Neuronal stem cell (in vitro differentiated cells): ENCODE data around the gene TPCN2.

Experiments
- DNase-seq: peaks from one replicate; pipeline ENCODE4 v3.0.0-alpha.2; 2013; ENCODE audit warnings: low spot score
- H2AFZ ChIP-seq: one replicate; pipeline ENCODE4 v1.6.1; 2013; ENCODE audit warnings: mild to moderate bottlenecking, low read length, inconsistent platforms
- H2AK5ac ChIP-seq: 2 replicates; pipeline ENCODE4 v1.6.1; 2013; ENCODE audit warnings: low read depth, mild to moderate bottlenecking, inconsistent platforms, low read length, moderate library complexity, mixed read lengths
- H2BK120ac ChIP-seq: 2 replicates; pipeline ENCODE4 v1.6.1; 2013; ENCODE audit warnings: low read depth, mild to moderate bottlenecking, inconsistent platforms, low read length, moderate library complexity, mixed read lengths
- H2BK12ac ChIP-seq: one replicate; pipeline ENCODE4 v1.6.1; 2013; ENCODE audit warnings: low read length, inconsistent platforms
- H2BK15ac ChIP-seq: 2 replicates; pipeline ENCODE4 v1.6.1; 2013; ENCODE audit warnings: mild to moderate bottlenecking, low read length, inconsistent platforms, mixed read lengths
- H2BK5ac ChIP-seq: one replicate; pipeline ENCODE4 v1.6.1; 2013; ENCODE audit warnings: inconsistent platforms, mild to moderate bottlenecking, low read length, moderate library complexity
- H3K14ac ChIP-seq: one replicate; pipeline ENCODE4 v1.6.1; 2013; ENCODE audit warnings: low read length, inconsistent platforms
- H3K18ac ChIP-seq: 2 replicates; pipeline ENCODE4 v1.6.1; 2013; ENCODE audit warnings: low read length, inconsistent platforms
- H3K23ac ChIP-seq: 2 replicates; pipeline ENCODE4 v1.6.1; 2013; ENCODE audit warnings: low read depth, mild to moderate bottlenecking, mixed read lengths, low read length, inconsistent platforms; ENCODE audit not compliant: poor library complexity
- H3K27ac ChIP-seq: replicated peaks from 3 replicates; pipeline ENCODE4 v1.5.1; 2013; ENCODE audit warnings: low read length, inconsistent platforms
- H3K27me3 ChIP-seq, 3 experiments: 2 replicates each; pipeline ENCODE4 v1.6.1; 2013; ENCODE audit warnings: low read length in 3 of 3, mild to moderate bottlenecking in 2 of 3, inconsistent platforms in 1 of 3, low read depth in 1 of 3, mixed read lengths in 1 of 3, moderate library complexity in 1 of 3; ENCODE audit not compliant: control insufficient read depth in 3 of 3, insufficient read depth in 3 of 3
- H3K36me3 ChIP-seq, 2 donors: replicated peaks in 1 of 2; 2 replicates each; pipeline ENCODE4 v1.6.1; 2013; ENCODE audit warnings: low read length in 2 of 2; ENCODE audit not compliant: control insufficient read depth in 2 of 2, insufficient read depth in 2 of 2
- H3K4ac ChIP-seq: 2 replicates; pipeline ENCODE4 v1.6.1; 2013; ENCODE audit warnings: inconsistent platforms, mild to moderate bottlenecking, low read length, moderate library complexity
- H3K4me1 ChIP-seq, 2 donors: 1 replicate in 1 of 2; 2 replicates in 1 of 2; pipeline ENCODE4 v1.6.1; 2013; ENCODE audit warnings: low read length in 2 of 2, low read depth in 1 of 2; ENCODE audit not compliant: control insufficient read depth in 2 of 2, insufficient read depth in 1 of 2
- H3K4me2 ChIP-seq: one replicate; pipeline ENCODE4 v1.6.1; 2013; ENCODE audit warnings: mild to moderate bottlenecking, low read length, inconsistent platforms; ENCODE audit not compliant: insufficient read depth, poor library complexity, severe bottlenecking
- H3K4me3 ChIP-seq, 2 donors: 2 replicates each; pipeline ENCODE4 v1.5.1; 2013; ENCODE audit warnings: low read length in 2 of 2, mild to moderate bottlenecking in 2 of 2, inconsistent platforms in 1 of 2, moderate library complexity in 1 of 2
- H3K79me1 ChIP-seq: one replicate; pipeline ENCODE4 v1.6.1; 2013; ENCODE audit warnings: low read depth, mild to moderate bottlenecking, inconsistent platforms, low read length, moderate library complexity
- H3K9ac ChIP-seq: one replicate; pipeline ENCODE4 v1.6.1; 2013; ENCODE audit warnings: mild to moderate bottlenecking, low read depth, low read length, inconsistent platforms; ENCODE audit not compliant: poor library complexity
- H3K9me3 ChIP-seq, 2 donors: replicated peaks in 1 of 2; 2 replicates each; pipeline versions ENCODE3 to v1.6.1; 2013; ENCODE audit warnings: low read length in 2 of 2, mild to moderate bottlenecking in 2 of 2, inconsistent platforms in 1 of 2, low read depth in 1 of 2, mixed read lengths in 1 of 2, moderate library complexity in 1 of 2; ENCODE audit not compliant: control insufficient read depth in 2 of 2, insufficient read depth in 1 of 2
- H4K8ac ChIP-seq: one replicate; pipeline ENCODE4 v1.6.1; 2013; ENCODE audit warnings: low read depth, mild to moderate bottlenecking, inconsistent platforms, low read length, moderate library complexity
- H4K91ac ChIP-seq: one replicate; pipeline ENCODE4 v1.6.1; 2013; ENCODE audit warnings: low read length, low read depth, mild to moderate bottlenecking, inconsistent platforms; ENCODE audit not compliant: poor library complexity
- WGBS, 2 donors: extraction: QIAGEN DNeasy Blood & Tissue Kit; methylation state at CpG; one replicate each; pipeline ENCODE4 v1.1.7; 2013; ENCODE audit warnings: missing lambda C conversion rate in 2 of 2, mixed read lengths in 1 of 2; ENCODE audit not compliant: insufficient read length in 2 of 2, insufficient replicate concordance in 1 of 2; ENCODE audit errors: extremely low coverage in 2 of 2; 5-methylcytosine and 5-hydroxymethylcytosine counted together

The TPCN2 gene

DNA sequence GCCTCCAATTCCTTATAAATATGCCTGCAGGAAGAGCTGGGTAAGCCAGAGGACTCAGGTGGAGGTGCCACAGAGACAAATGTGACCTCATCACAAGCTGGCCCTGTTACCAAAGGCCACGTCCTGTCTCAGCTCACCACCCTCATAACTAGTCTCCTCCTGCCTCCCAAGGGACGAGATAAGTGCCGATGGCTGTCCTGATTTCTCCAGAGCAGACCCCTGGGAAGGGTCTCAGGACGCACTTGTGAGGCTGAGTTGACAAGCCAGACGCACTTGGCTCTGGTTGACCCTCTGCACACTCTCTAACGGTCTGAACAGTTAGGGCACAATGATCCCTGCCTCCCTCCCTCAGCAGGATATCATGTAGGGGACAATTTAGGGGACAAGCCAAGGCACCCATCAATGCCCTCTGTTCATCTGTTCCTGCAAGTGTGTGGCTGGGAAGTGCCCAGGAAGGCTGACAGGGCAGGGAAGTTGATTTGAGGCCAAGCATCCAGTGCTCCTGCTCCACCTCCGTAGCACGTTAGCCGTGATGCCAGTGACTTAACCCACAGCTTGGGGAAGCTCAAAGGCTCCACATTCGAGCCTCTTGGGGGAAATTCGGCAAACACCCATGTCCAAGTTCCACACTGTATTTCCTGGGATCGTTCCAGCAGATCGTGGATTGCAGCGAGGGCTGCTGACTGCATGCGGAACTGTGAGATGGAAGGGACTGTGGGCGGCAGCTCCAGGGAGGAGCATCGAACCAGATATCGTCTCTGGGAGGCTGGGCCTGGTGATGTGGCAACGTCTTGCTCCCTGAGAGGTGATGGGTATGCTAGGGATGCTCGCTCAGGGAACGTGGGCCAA lies 109.8 kb downstream of the TPCN2 start:
- H3K27me3 ChIP-seq, result no peaks in the 10 kb centered on the region
- H4K8ac ChIP-seq, result no peak overlapping the region
- WGBS, 2 donors, result no CpG with 5 or more reads among the region's 21 CpGs
- peak overlapping the region; percentile 94 for H4K91ac ChIP-seq
- H2BK15ac ChIP-seq, result peak overlapping the region; percentile 96
- H3K14ac ChIP-seq, result no peak overlapping the region
- H3K23ac ChIP-seq, result peak overlapping the region; percentile 45
- no peak overlapping the region for H3K9ac ChIP-seq
- H2BK12ac ChIP-seq, result no peak overlapping the region
- H3K4me2 ChIP-seq, result no peak overlapping the region
- peaks cover 15 to 16% of the 10 kb centered on the region in 2 donors for H3K4me1 ChIP-seq
- peaks cover 0 to 4% of the 10 kb centered on the region in 2 donors for H3K9me3 ChIP-seq
- peak overlapping the region; percentile 97 for H2BK120ac ChIP-seq
- no peaks in the 10 kb centered on the region for H3K36me3 ChIP-seq
- H3K4me3 ChIP-seq, result no peak overlapping the region
- no peak for DNase-seq
- no peaks in the 10 kb centered on the region for H3K79me1 ChIP-seq
- H2AK5ac ChIP-seq, result peak overlapping the region; percentile 98
- no peak overlapping the region for H3K27ac ChIP-seq
- no peak overlapping the region for H2AFZ ChIP-seq
- peak overlapping the region; percentile 95 for H2BK5ac ChIP-seq
- H3K4ac ChIP-seq, result no peak overlapping the region
- H3K18ac ChIP-seq, result peak overlapping the region; percentile 100

DNA sequence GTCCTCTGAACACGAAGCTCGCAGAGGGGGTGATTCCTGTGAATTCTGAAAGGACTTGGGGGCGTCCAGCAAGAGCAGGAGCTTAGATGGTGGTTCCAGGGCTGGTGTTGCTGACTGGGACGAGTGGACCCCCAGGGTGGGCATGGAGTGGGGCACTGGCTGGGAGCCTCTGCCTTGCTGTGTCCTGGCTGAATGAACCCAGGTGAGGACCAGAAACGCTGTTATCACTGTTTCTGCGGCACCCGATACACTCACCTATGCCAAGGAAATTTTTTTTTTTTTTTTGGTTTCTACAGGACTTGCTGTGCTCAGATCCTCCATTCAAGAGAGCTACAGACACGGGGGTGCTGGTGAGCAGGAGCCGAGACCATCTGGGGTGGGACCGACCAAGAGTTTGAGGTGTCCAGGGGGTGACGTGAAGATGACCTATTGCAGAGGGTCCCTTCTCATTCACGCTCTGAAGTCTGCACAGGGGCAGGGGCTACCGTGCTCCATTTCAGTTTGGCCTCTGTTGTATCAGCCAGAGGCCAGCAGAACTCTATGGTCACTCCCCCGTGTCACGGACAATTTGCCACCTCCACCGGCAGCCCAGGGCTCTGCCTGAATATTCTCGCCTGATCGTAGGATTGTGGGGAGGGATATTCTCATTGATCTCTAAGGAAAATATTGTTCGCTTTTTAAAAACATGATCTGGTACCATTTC lies 110.6 kb downstream of the TPCN2 start:
- H2AK5ac ChIP-seq, result peak overlapping the region; percentile 23
- H2AFZ ChIP-seq, result no peak overlapping the region
- no peak overlapping the region for H3K14ac ChIP-seq
- no peak overlapping the region for H4K91ac ChIP-seq
- H3K23ac ChIP-seq, result no peak overlapping the region
- H3K36me3 ChIP-seq, result no peaks in the 10 kb centered on the region
- no peak overlapping the region for H2BK15ac ChIP-seq
- H3K9ac ChIP-seq, result no peak overlapping the region
- H3K4me2 ChIP-seq, result no peak overlapping the region
- DNase-seq, result no peak
- peaks cover 3 to 7% of the 10 kb centered on the region in 2 donors for H3K9me3 ChIP-seq
- H3K4me1 ChIP-seq, result peaks cover 14 to 15% of the 10 kb centered on the region in 2 donors
- no peak overlapping the region for H2BK120ac ChIP-seq
- H3K4me3 ChIP-seq, result no peak overlapping the region
- no CpG with 5 or more reads among the region's 19 CpGs for WGBS, 2 donors
- H2BK5ac ChIP-seq, result no peak overlapping the region
- no peak overlapping the region for H3K4ac ChIP-seq
- H3K27ac ChIP-seq, result no peak overlapping the region
- no peak overlapping the region for H2BK12ac ChIP-seq
- H3K79me1 ChIP-seq, result no peaks in the 10 kb centered on the region
- H4K8ac ChIP-seq, result no peak overlapping the region
- peak overlapping the region; percentile 54 for H3K18ac ChIP-seq
- no peaks in the 10 kb centered on the region for H3K27me3 ChIP-seq

GRCh38 chr11:69160296-69161116 lies 111.8 kb downstream of the TPCN2 start:
- DNase-seq, result no peak
- H3K79me1 ChIP-seq, result no peaks in the 10 kb centered on the region
- peaks cover 14 to 15% of the 10 kb centered on the region in 2 donors for H3K4me1 ChIP-seq
- H4K8ac ChIP-seq, result no peak overlapping the region
- no peak overlapping the region for H2BK120ac ChIP-seq
- no CpG with 5 or more reads among the region's 15 CpGs for WGBS, 2 donors
- H2AK5ac ChIP-seq, result no peak overlapping the region
- no peak overlapping the region for H2BK15ac ChIP-seq
- no peak overlapping the region for H3K4ac ChIP-seq
- H4K91ac ChIP-seq, result no peak overlapping the region
- H3K14ac ChIP-seq, result no peak overlapping the region
- no peak overlapping the region for H3K9ac ChIP-seq
- peaks cover 6 to 7% of the 10 kb centered on the region in 2 donors for H3K9me3 ChIP-seq
- H3K18ac ChIP-seq, result no peak overlapping the region
- H3K4me3 ChIP-seq, result no peak overlapping the region
- no peaks in the 10 kb centered on the region for H3K36me3 ChIP-seq
- no peak overlapping the region for H2AFZ ChIP-seq
- no peak overlapping the region for H2BK12ac ChIP-seq
- H3K27ac ChIP-seq, result no peak overlapping the region
- no peak overlapping the region for H3K4me2 ChIP-seq
- H2BK5ac ChIP-seq, result no peak overlapping the region
- H3K27me3 ChIP-seq, result no peaks in the 10 kb centered on the region
- H3K23ac ChIP-seq, result no peak overlapping the region

DNA sequence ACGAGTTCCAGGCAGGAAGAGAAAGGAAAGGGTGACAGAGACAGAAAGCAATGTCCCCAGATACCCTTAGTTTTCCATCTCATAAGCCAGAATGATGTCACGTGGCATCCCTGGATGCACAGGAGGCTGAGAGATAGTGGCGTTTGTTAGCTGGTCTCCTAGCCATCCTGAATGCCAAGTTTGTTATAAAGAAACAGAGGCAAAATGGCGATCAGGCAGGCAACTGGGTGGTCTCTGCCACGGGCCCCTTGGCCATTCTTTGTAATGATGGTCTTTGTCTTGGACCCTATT lies 112.3 kb downstream of the TPCN2 start:
- Histone ChIP-seq H3K27me3 (no peaks in the 10 kb centered on the region), H2AK5ac (no peak overlapping the region), H3K9ac (no peak overlapping the region), H3K27ac (no peak overlapping the region), H2AFZ (no peak overlapping the region), H3K23ac (no peak overlapping the region), H2BK12ac (no peak overlapping the region), H3K9me3 (peaks cover 6 to 7% of the 10 kb centered on the region in 2 donors), H2BK5ac (no peak overlapping the region), H3K14ac (no peak overlapping the region), H3K18ac (no peak overlapping the region), H3K79me1 (no peaks in the 10 kb centered on the region), H2BK15ac (no peak overlapping the region), H2BK120ac (no peak overlapping the region), H4K8ac (no peak overlapping the region), H3K4me1 (peaks cover 14 to 15% of the 10 kb centered on the region in 2 donors), H4K91ac (no peak overlapping the region), H3K36me3 (no peaks in the 10 kb centered on the region), H3K4me2 (no peak overlapping the region), H3K4ac (no peak overlapping the region), H3K4me3 (no peak overlapping the region)
- no peak for DNase-seq
- WGBS, 2 donors, result no CpG with 5 or more reads among the region's 5 CpGs
